Ascending aorta (tissue), 2 donors: ENCODE results near the gene CMTM8. TPM values are rescaled to one million over a fixed set of nuclear protein-coding genes. Genes with fewer than 3 reads are reported as not detected.

Experiments used
- DNase-seq, 2 donors: peaks; one replicate each; pipeline ENCODE4 v3.0.0-alpha.2; 2019; ENCODE audit warnings: low spot score in 2 of 2
- H3K27ac ChIP-seq, 2 donors: fragments of 200-600 bp; sonication (generic); one replicate each; pipeline ENCODE4 v1.5.1; 2016 to 2017; ENCODE audit warnings: mild to moderate bottlenecking in 1 of 2
- H3K27me3 ChIP-seq: fragments of 200-600 bp; sonication (generic); one replicate; pipeline ENCODE4 v1.5.1; 2017
- H3K36me3 ChIP-seq, 2 donors: fragments of 200-600 bp; sonication (generic); one replicate each; pipeline ENCODE4 v1.5.1; 2016
- H3K4me1 ChIP-seq, 2 donors: fragments of 200-600 bp; sonication (generic); one replicate each; pipeline ENCODE4 v1.5.1; 2016 to 2017; ENCODE audit warnings: mild to moderate bottlenecking in 1 of 2
- H3K4me3 ChIP-seq, 2 donors: fragments of 200-600 bp; sonication (generic); one replicate each; pipeline ENCODE4 v1.5.1; 2016 to 2017; ENCODE audit warnings: mild to moderate bottlenecking in 1 of 2
- H3K9me3 ChIP-seq, 2 donors: fragments of 200-600 bp; sonication (generic); one replicate each; pipeline ENCODE4 v1.5.1; 2016
- CTCF ChIP-seq, 3 experiments: fragments of 200-600 bp in 2 of 3; fragments of 450-650 bp in 1 of 3; sonication (generic) in 2 of 3; IDR thresholded peaks; one replicate each; pipeline ENCODE4 v1.5.1; 2016 to 2019; ENCODE audit warnings: antibody characterized with exemption in 3 of 3, mild to moderate bottlenecking in 1 of 3, moderate library complexity in 1 of 3
- intact Hi-C: fragments of 100-400 bp; cut with DNase I; formaldehyde crosslinking; loops from one replicate; pipeline ENCODE4 v1.15.1; 2023
- total RNA-seq: library from RNA; depleted of rRNA; stranded (reverse); fragments of >200 nt; gene quantifications from one replicate; pipeline ENCODE4 v1.1.0, GENCODE V29; 2016

CMTM8 gene
- total RNA-seq, 1 donor from 2014 or later, result 6.6 TPM

GRCh38 chr3:32321095-32321790, 82.8 kb downstream of the CMTM8 start:
- H3K4me1 ChIP-seq, result no peaks in the 10 kb centered on the region
- H3K4me3 ChIP-seq, result no peak overlapping the region
- no peak for DNase-seq
- intact Hi-C loops, result no loop called here
- H3K9me3 ChIP-seq, result no peaks in the 10 kb centered on the region
- TF ChIP-seq CTCF (IDR thresholded peaks at IDR 0.05), result no peak
- H3K36me3 ChIP-seq, result no peaks in the 10 kb centered on the region
- no peaks in the 10 kb centered on the region for H3K27me3 ChIP-seq
- no peak overlapping the region for H3K27ac ChIP-seq

- Histone ChIP-seq H3K4me3 (no peak overlapping the region), H3K36me3 (no peaks in the 10 kb centered on the region), H3K27ac (no peak overlapping the region), H3K27me3 (no peaks in the 10 kb centered on the region), H3K9me3 (no peaks in the 10 kb centered on the region), H3K4me1 (no peaks in the 10 kb centered on the region)
- DNase-seq, result no peak
- no peak for TF ChIP-seq CTCF (IDR thresholded peaks at IDR 0.05)
- intact Hi-C loops, result no loop called here
Measured at GRCh38 chr3:32322311-32322710, 83.8 kb downstream of the CMTM8 start.

- H3K4me1 ChIP-seq, result no peaks in the 10 kb centered on the region
- H3K36me3 ChIP-seq, result no peaks in the 10 kb centered on the region
- no peaks in the 10 kb centered on the region for H3K9me3 ChIP-seq
- intact Hi-C loops, result no loop called here
- no peak overlapping the region for H3K4me3 ChIP-seq
- no peaks in the 10 kb centered on the region for H3K27me3 ChIP-seq
- H3K27ac ChIP-seq, result no peak overlapping the region
- no peak for TF ChIP-seq CTCF (IDR thresholded peaks at IDR 0.05)
- no peak for DNase-seq
Measured at GRCh38 chr3:32323604-32324003, 85.1 kb downstream of the CMTM8 start.

- Histone ChIP-seq H3K36me3 (no peaks in the 10 kb centered on the region), H3K27ac (no peak overlapping the region), H3K4me3 (no peak overlapping the region), H3K9me3 (no peaks in the 10 kb centered on the region), H3K4me1 (no peaks in the 10 kb centered on the region), H3K27me3 (no peaks in the 10 kb centered on the region)
- DNase-seq, result no peak
- intact Hi-C loops, result no loop called here
- TF ChIP-seq CTCF (IDR thresholded peaks at IDR 0.05), result no peak
Measured at GRCh38 chr3:32325201-32325600, 86.7 kb downstream of the CMTM8 start.

GRCh38 chr3:32325927-32326326, 87.4 kb downstream of the CMTM8 start:
- intact Hi-C loops, result no loop called here
- no peak for DNase-seq
- Histone ChIP-seq H3K36me3 (no peaks in the 10 kb centered on the region), H3K4me3 (no peak overlapping the region), H3K27me3 (no peaks in the 10 kb centered on the region), H3K4me1 (no peaks in the 10 kb centered on the region), H3K27ac (no peak overlapping the region), H3K9me3 (no peaks in the 10 kb centered on the region)
- TF ChIP-seq CTCF (IDR thresholded peaks at IDR 0.05), result no peak

GRCh38 chr3:32326795-32327194, 88.3 kb downstream of the CMTM8 start:
- no peaks in the 10 kb centered on the region for H3K4me1 ChIP-seq
- H3K9me3 ChIP-seq, result no peaks in the 10 kb centered on the region
- H3K27ac ChIP-seq, result no peak overlapping the region
- intact Hi-C loops, result no loop called here
- no peak for TF ChIP-seq CTCF (IDR thresholded peaks at IDR 0.05)
- H3K4me3 ChIP-seq, result no peak overlapping the region
- H3K27me3 ChIP-seq, result no peaks in the 10 kb centered on the region
- no peaks in the 10 kb centered on the region for H3K36me3 ChIP-seq
- no peak for DNase-seq
